ENCODE results near the gene PDSS2. TPM values are rescaled to one million over a fixed set of nuclear protein-coding genes. Genes with fewer than 3 reads are reported as not detected.

The PDSS2 gene
- total RNA-seq, 1 experiment from 2014 or later, result 12.1 TPM

DNA sequence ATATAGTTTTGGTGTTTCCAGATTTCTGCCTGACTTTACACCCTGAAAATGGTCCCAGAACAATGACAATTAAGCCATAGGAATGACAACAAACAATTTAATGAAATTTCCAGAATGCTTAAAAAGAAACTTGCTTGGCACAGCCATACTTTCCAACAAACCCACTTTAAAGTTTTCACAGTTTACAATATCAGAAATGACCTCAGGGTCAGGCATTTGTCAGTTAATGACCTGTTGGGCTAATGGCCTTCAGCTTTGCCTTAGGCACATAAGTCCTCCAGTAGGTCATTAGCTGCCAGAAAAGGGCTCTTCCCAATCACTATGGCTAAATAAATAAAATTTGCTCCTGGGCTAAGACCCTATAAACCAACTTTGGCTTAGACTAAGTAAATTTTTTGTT lies 199.4 kb downstream of the PDSS2 start:
- H3K27me3 Mint-ChIP-seq (ENCODE audit: low read depth), result no peaks in the 10 kb centered on the region
- Histone ChIP-seq H4K91ac (ENCODE audit: insufficient read length, low read depth, low read length) (no peak overlapping the region), H3K4me1 (ENCODE audit: insufficient read depth, low read length) (no peaks in the 10 kb centered on the region), H2BK20ac (ENCODE audit: low read depth, low read length, poor library complexity, severe bottlenecking) (no peak overlapping the region), H4K5ac (ENCODE audit: insufficient read length, low read depth, low read length) (no peak overlapping the region), H3K23ac (ENCODE audit: insufficient read length, low read depth, low read length) (no peak overlapping the region), H3K79me2 (ENCODE audit: insufficient read depth, low read length) (no peaks in the 10 kb centered on the region), H3K9me3 (ENCODE audit: control insufficient read depth, low read depth, low read length) (no peaks in the 10 kb centered on the region), H3T11ph (ENCODE audit: low read length) (no peak overlapping the region), H3K27me3 (ENCODE audit: insufficient read depth, low read length) (no peaks in the 10 kb centered on the region), H3K27ac (ENCODE audit: insufficient read length, low read depth, low read length) (no peak overlapping the region), H3K79me1 (ENCODE audit: insufficient read depth, low read depth, low read length, poor library complexity, severe bottlenecking) (no peaks in the 10 kb centered on the region), H3K4ac (ENCODE audit: low read depth, low read length) (no peak overlapping the region), H4K20me1 (ENCODE audit: control insufficient read depth, insufficient read depth, insufficient read length) (no peaks in the 10 kb centered on the region), H3K14ac (ENCODE audit: insufficient read depth, low read length) (no peak overlapping the region), H2BK5ac (ENCODE audit: insufficient read length, low read length) (no peak overlapping the region), H2BK120ac (ENCODE audit: low read depth, low read length, poor library complexity, severe bottlenecking) (no peak overlapping the region), H3K4me2 (ENCODE audit: insufficient read depth, insufficient read length, low read length) (no peak overlapping the region), H2AK5ac (ENCODE audit: insufficient read length, low read length) (no peak overlapping the region), H2BK12ac (ENCODE audit: insufficient read length, low read depth, low read length) (no peak overlapping the region), H2BK15ac (ENCODE audit: low read depth, low read length) (no peak overlapping the region), H3K9ac (ENCODE audit: extremely low read depth, insufficient read length, low read length) (no peak overlapping the region), H3K18ac (ENCODE audit: insufficient read length, low read depth, low read length) (no peak overlapping the region), H3K56ac (ENCODE audit: insufficient read length, low read depth, low read length) (no peak overlapping the region), H3K23me2 (ENCODE audit: insufficient read length, low read depth, low read length, poor library complexity, severe bottlenecking) (no peaks in the 10 kb centered on the region), H2AFZ (ENCODE audit: low read length) (no peak overlapping the region), H4K8ac (replicated peaks; ENCODE audit: insufficient read length, low read depth, low read length) (no peak overlapping the region)
- no peak overlapping the region for H3K27ac Mint-ChIP-seq
- no peak overlapping the region for H3K4me3 Mint-ChIP-seq
- no peak for DNase-seq
- no peaks in the 10 kb centered on the region for H3K9me3 Mint-ChIP-seq
- H3K36me3 Mint-ChIP-seq (ENCODE audit: insufficient read depth in 1 of 3, low read depth in 3 of 3), result peaks cover 0 to 5% (median 0%) of the 10 kb centered on the region in 3 experiments; a peak in 1 of 7 replicates
- no peaks in the 10 kb centered on the region for H3K4me1 Mint-ChIP-seq
- TF ChIP-seq, protein P1, sequence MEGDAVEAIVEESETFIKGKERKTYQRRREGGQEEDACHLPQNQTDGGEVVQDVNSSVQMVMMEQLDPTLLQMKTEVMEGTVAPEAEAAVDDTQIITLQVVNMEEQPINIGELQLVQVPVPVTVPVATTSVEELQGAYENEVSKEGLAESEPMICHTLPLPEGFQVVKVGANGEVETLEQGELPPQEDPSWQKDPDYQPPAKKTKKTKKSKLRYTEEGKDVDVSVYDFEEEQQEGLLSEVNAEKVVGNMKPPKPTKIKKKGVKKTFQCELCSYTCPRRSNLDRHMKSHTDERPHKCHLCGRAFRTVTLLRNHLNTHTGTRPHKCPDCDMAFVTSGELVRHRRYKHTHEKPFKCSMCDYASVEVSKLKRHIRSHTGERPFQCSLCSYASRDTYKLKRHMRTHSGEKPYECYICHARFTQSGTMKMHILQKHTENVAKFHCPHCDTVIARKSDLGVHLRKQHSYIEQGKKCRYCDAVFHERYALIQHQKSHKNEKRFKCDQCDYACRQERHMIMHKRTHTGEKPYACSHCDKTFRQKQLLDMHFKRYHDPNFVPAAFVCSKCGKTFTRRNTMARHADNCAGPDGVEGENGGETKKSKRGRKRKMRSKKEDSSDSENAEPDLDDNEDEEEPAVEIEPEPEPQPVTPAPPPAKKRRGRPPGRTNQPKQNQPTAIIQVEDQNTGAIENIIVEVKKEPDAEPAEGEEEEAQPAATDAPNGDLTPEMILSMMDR (conservative IDR thresholded peaks at IDR 0.05), result no peak
